ENCODE measurements around the gene UBE2C.
A peak's percentile ranks its signal among the peaks of the same experiment; 100 is the strongest.

The UBE2C gene

DNA sequence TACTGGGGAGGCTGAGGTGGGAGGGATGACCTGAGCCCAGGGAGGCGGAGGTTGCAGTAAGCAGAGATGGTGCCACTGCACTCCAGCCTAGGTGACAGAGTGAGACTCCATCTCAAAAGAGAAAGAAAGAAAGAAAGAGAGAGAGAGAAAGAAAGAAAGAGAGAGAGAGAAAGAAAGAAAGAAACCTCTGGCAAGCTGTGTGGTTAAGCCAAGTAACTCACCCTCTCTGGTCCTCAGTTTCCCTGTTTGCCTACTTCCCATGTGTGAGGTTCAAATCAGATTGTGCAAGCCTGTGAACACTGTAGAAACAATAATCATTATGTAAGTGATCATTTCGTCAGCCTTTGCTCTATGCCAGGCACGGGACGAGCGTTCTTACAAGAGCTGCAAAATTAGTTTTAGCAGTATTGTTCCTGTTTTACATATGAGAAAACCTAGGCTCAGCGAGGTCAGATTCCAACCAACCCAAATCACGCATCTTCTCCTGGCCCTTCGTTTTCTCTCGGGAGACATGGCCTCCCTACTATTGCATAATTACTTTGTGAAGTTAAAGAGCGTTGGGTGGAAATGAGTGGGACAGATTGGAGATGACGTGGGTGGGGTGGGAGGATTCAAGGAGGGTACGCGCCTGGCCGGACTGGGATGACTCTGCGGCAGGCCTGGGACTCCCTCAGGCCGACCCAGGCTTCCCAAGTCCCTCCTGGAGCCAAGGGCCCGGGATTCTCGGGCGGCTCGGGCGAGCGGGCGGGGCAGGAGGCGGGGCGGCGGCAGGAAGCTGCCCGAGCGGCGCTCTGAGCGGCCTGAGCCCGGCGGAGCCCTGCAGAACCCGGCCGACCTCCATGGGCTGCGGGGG, 20.8 kb downstream of the UBE2C start, which contains the start of gene SNX21:
Gene SNX21, plus strand, starts transcription at position 770 of the 853 bp plus-strand sequence. CDS start 121 bp downstream, outside the sequence.
- DNase-seq (ENCODE audit: low spot score): peak; percentile 3

DNA sequence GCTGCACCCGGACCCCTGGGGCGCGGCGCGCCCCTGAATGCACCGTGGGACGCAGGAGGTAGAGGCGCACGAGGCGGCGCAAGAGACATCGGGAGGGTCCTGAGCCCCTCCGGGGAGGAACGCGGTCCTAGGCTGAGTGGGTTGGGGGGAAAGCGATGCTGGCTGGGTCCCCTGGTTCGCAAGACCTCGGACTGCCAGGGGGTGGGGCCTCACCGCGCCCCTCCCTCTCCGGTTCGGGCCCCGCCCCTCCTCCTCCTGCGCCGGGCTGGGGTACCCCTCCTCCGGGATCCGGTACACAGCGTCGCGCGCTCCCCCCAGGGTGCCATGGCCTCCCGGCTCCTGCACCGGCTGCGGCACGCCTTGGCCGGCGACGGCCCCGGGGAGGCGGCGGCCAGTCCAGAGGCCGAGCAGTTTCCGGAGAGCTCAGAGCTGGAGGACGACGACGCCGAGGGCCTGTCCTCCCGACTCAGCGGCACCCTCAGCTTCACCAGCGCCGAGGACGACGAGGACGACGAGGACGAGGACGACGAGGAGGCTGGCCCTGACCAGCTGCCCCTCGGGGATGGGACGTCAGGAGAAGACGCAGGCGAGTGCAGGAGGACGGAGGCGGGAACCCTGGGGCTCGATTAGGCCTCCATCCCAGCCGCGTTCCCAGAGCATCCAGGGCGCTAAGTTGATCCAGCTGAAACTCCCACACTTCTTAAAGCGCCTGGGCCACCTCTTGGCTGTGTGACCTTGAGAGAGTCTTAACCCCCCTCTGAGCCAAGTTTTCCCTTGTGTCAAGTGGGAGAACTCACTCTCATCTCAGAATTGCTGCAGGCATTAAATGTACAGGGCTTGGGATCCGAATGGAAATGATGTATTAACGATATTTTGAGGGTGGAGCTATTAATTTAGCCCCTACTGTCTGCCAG, 21.7 kb downstream of the UBE2C start:
- peak; percentile 37 for DNase-seq (ENCODE audit: low spot score)

DNA sequence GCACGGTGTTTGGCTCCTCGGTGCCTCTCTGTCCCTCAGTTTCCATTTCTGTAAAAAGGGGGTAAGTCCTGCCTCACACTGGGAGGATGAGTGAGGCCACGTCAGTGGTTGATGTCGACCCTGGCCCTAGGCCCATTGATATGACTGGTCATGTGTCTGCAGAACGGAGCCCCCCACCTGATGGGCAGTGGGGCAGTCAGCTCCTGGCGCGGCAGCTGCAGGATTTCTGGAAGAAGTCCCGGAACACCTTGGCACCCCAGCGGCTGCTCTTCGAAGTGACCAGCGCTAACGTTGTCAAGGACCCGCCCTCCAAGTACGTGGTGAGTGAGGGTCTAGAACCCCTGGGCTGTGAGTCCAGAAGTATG, 22.3 kb downstream of the UBE2C start:
- DNase-seq (ENCODE audit: low spot score): no peak

DNA sequence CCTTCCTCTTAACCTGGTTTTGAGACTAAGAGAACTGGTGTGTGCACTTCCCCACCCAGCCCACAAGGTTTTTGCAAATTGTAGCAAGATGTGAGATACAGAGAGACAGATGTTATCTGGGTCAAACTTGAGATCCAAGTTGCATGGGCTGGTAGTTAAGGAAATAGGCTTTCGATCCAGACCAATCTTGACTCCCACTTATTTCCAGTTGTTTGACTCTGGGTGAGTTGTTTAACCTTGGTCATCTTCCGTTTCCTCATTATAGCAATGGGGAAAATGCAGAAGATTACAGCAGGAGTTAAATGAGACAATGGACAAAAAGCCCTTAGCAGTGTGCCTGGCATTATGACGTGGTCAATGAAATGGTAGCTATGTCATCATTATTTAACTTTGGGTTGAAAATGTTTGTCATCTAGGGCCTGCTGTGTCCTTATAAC, 22.9 kb downstream of the UBE2C start:
- DNase-seq (ENCODE audit: low spot score): no peak

GRCh38 chr20:45835825-45836224, 23.4 kb downstream of the UBE2C start:
- no peak for DNase-seq (ENCODE audit: low spot score)

DNA sequence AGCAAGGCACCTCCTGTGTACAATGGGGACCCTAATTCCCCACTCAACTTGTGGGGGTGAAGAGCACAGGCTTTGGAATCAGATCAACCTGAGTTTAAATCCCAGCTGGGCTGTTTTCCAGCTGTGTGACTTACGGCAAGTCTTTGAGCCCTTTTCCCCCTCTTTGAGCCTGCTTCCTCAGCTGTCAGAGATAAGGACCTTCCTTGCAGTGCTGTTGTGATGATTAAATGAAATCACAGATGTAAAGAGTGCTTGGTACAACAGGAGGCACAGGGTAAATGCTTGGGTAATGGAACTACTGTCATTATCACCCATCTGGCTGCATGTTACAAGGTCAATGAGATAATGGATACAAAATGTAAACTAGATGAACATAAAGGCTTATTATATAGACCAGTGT, 24.4 kb downstream of the UBE2C start:
- DNase-seq (ENCODE audit: low spot score): no peak

- no peak for DNase-seq (ENCODE audit: low spot score)
Measured at GRCh38 chr20:45840700-45841198, 28.3 kb downstream of the UBE2C start.

- no peak for DNase-seq (ENCODE audit: low spot score)
Measured at GRCh38 chr20:45841407-45842129, 29.1 kb downstream of the UBE2C start.

- DNase-seq (ENCODE audit: low spot score): no peak
Measured at GRCh38 chr20:45842169-45842812, 29.8 kb downstream of the UBE2C start.

- DNase-seq (ENCODE audit: low spot score): no peak
Measured at GRCh38 chr20:45843506-45843905, 31.1 kb downstream of the UBE2C start.

GRCh38 chr20:45845452-45845851, 33.0 kb downstream of the UBE2C start:
- DNase-seq (ENCODE audit: low spot score): no peak

DNA sequence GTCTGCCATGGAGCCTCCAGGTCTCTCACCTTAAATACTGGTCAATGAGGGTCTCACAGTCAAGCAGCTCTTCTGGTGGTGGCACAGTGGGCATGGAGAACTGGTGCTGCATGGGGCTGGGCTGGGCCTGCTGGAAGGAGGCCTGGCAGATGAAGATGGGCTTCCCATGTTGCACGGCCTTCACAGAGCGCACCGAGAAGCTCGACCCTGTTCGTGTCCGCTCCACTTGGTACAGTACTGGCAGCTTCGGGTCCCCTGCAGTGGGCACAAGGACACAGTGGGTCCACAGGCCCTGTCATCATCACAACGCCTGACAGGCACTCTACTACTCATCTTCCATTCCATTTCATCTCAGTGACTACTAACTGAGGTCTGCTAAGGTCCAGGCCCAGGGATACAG, 36.0 kb downstream of the UBE2C start:
- no peak for DNase-seq (ENCODE audit: low spot score)

- DNase-seq (ENCODE audit: low spot score): no peak
Measured at GRCh38 chr20:45848969-45849582, 36.6 kb downstream of the UBE2C start.

DNA sequence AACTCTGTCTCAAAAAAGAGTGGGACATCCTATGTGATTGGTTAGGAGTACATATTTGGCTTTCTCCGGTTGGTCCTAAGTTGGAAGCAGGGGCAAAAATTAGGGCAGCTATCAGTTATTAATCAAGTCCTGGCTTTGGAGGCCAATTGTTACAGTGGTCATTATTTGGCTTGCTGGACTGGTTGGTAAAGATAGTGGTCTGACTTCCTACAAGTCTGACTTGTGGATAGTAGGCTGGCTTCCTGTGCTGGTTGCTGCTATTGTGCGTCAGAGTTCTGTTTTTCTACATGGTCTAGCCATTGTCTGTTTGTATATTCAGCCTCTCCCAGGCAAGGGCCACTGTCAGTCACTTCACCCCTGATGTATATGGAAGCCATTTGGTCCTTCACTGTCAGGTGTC, 37.8 kb downstream of the UBE2C start:
- DNase-seq (ENCODE audit: low spot score): no peak

- no peak for DNase-seq (ENCODE audit: low spot score)
Measured at GRCh38 chr20:45850926-45851325, 38.5 kb downstream of the UBE2C start.

DNA sequence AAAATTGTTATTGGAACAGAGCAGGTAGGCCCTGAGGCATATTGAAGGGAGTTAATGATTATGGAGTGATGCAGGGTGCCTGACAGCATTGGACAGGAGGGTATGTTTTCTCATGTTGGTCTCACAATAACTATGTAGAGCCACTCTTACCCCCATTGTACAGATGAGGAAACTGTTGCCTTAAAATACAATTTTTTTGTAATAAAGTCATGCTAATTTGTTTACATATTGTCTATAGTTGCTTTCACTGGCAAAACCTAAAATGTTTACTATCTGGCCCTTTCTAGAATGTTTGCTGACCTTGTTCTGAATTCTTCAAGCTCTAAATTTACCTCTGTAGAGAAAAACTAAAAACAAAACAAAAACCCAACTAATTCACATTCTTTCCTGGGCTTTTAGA, 39.1 kb downstream of the UBE2C start:
- DNase-seq (ENCODE audit: low spot score): no peak

- DNase-seq (ENCODE audit: low spot score): no peak
Measured at GRCh38 chr20:45852326-45852725, 39.9 kb downstream of the UBE2C start.

DNA sequence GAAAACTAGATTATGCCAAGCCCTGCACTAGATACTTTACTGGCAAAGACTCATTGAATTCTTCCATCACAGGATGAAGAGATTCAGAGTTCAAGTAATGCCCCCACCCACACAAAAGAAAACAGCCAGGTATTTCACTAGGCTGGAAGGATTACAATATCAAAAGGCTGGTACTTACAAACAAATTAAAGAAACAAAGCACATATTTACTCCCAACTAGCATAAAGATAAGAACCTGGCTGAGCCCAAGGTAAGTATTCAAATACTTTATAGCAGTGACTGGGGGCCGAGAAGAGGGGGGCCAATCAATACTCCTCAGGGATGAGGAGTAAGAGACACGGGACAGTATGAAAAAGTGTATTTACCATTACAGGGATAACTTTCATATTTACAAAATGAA, 41.0 kb downstream of the UBE2C start:
- DNase-seq (ENCODE audit: low spot score): no peak

DNA sequence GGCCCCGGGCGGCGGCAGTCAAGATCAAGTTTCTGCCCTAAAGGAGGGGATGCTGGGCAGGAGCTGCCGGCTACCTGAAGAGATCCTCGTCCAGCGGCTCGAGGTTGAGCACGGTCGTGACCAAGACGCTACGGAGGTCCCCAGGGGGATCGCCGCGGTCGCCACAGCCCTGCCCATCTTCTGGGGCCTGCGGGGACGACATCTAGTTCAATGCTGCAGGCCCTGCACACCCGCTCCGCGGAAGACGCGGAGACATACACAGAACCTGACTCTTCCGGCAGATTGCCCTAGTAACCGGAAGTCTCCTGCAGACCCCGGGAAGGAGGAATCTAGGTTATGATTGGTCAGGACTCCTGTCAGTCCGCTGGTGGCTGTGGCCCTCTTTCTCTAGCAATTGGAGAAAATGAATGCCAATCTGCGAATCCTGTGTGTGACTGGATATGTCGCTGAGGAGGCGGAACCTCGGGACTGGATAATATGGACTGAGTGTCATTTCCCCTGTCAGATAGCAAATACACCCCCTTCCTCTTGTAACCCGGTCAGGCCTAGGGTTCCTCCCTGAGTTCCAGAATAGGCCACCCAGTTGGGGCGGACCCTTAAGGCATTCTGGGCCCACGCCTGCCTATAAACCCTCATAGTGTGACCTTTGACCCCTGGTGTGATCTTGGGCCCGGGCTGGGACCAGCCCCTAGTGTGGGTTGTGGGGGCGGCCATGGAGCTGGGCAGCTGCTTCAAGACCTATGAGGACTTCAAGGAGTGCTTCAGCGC, 44.9 kb downstream of the UBE2C start, which contains the start of the genes ACOT8 and ZSWIM3:
Gene ACOT8, minus strand, starts transcription at position 279 of the 768 bp plus-strand sequence. Its CDS starts 77 bp downstream, at position 202.
Gene ZSWIM3, plus strand, starts transcription at position 501 of the 768 bp plus-strand sequence. Its CDS starts 212 bp downstream, at position 713.
- peak; percentile 100 for DNase-seq (ENCODE audit: low spot score)

GRCh38 chr20:45857882-45858216, 45.4 kb downstream of the UBE2C start:
- DNase-seq (ENCODE audit: low spot score): no peak

Measured in CD4-positive, alpha-beta T cell treated with Interleukin-2 at 100 ng/mL for 4 hours (primary cell).